NCI-H187 treated with DMSO at 0.1 percent for 48 hours (cell line): ENCODE data around the gene TRPM2.

Experiments used
- DNase-seq: peaks from one replicate; lab custom pipeline; 2025; lab: John Stamatoyannopoulos, UW

The TRPM2 gene

GRCh38 chr21:44431300-44431699 is 77.9 kb downstream of the TRPM2 start:
- DNase-seq, result no peak

DNA sequence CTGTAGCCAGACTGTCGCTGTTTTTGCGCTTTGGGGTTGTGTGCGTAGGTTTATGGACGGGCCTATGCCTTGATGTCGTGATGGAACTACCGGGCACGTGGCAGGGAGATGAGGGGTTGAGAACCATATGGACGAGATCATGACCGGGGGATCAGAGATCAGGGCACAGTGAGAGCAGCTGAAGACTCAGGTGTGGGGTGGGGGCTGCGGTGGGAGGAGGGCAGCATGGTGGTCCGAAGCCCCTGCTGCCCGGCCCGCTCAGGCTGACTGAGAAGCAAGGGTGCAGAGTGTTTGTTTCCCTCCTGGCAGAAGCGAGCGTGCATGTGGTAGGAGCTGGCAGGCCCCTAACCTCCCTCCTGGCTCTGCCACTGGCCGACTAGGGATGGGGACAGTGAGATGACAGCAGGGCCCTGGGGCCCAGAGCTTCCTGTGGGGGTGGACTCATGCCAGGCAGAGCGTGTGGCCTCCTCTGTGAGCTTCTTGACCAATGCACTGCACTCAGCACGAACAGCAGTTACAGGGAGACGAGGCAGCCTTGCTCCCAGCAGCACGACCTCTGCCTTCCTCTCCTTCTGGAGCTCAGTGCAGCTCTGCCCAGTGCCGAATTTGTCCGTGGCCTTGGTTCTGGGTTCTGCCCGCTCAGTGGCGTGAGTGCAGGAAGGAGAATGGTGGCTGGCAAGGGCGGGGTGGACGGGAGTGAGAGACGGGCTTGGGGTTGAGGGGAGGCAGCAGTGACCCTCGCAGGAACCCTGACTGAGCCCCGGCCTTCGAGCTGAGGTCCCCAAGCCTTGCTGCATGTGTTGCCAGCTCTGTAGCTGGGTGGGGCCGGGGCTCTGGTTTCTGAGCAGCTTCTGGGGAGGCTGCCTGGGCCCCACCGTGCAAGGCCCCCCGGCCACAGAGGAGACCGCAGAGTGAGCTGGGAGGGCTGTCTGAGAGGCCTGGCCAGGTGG is 79.7 kb downstream of the TRPM2 start:
- DNase-seq, result no peak

- no peak for DNase-seq
Observed at GRCh38 chr21:44433791-44434567, 80.6 kb downstream of the TRPM2 start.

DNA sequence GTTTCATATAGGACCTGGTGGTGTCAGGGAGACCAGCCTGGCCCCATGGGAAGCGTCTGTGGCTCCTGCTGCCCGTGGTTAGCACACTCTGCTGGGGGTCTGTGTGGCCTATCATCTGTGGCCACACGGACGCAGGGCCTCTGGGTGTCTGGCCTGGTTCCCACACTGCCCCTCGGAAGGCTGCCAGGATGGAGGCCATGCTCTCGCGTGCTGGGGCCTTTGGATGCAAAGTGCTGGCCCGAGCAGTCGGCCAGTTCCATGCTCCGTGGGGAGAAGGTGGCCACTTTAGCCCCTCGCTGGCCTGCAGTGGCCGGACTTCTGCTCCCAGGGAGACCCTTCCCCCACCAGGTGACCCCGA is 81.1 kb downstream of the TRPM2 start:
- DNase-seq, result no peak

GRCh38 chr21:44434936-44435635 is 81.7 kb downstream of the TRPM2 start:
- DNase-seq, result no peak

DNA sequence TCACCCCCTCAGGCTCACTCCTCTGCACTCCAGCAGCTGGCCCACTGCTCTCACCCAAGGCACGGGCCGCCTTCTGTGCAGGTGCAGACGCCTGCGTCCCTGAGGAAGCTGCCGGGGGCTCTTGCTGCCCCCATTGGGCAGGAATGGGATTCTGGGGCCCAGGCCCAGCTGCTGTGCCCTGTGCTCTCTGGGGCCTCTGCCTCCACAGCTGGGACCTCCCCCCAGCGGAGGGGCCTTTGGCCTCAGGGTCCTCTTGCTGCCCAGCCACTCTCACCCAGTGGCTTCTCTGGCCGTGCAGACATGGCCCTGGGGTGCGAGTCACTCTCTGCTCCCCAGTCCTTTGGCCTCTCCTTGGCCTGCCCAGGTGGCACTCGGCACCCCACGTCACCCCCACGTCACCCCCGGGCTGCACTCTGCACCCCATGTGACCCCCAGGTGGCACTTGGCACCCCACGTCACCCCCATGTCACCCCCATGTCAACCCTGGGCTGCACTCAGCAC is 82.7 kb downstream of the TRPM2 start:
- DNase-seq, result no peak

- DNase-seq, result no peak
Observed at GRCh38 chr21:44436958-44437357, 83.5 kb downstream of the TRPM2 start.

GRCh38 chr21:44437371-44437695 is 83.9 kb downstream of the TRPM2 start:
- no peak for DNase-seq

GRCh38 chr21:44437696-44438431 is 84.4 kb downstream of the TRPM2 start:
- no peak for DNase-seq

DNA sequence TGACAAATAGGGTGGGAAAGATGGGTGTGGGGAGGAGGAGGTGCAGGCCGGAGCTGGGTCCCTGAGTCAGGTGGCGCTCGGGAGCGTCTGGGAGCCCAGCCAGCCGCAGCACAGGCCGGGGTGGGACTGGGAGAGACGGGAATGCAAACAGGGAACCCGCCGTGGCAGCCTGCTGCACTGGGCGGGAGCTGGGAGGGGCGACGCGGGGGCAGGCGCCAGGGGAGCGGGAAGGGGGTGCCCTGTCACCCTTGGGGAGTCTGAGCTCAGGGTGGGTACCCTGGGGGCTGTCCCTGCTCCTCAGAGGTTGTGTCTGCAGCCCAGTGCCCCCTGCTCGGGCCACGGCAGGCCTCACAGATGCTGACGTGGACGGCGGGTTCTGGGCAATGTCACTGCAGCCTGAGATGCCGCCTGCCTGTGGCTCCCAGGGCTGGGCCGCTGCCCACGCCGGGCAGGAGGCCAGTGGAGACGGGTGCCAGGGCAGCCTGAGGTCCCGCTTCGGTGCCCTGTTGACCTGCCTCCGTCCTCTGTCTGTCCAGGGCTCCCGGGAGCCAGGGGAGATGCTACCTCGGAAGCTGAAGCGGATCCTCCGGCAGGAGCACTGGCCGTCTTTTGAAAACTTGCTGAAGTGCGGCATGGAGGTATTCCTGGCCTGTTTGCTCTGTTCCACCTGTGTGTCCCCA is 85.2 kb downstream of the TRPM2 start:
- no peak for DNase-seq

GRCh38 chr21:44439211-44439600 is 85.8 kb downstream of the TRPM2 start:
- DNase-seq, result no peak

- no peak for DNase-seq
Observed at GRCh38 chr21:44440241-44441040, 87.0 kb downstream of the TRPM2 start.

- no peak for DNase-seq
Observed at GRCh38 chr21:44441041-44441400, 87.6 kb downstream of the TRPM2 start.

- DNase-seq, result no peak
Observed at GRCh38 chr21:44441581-44442265, 88.3 kb downstream of the TRPM2 start.

DNA sequence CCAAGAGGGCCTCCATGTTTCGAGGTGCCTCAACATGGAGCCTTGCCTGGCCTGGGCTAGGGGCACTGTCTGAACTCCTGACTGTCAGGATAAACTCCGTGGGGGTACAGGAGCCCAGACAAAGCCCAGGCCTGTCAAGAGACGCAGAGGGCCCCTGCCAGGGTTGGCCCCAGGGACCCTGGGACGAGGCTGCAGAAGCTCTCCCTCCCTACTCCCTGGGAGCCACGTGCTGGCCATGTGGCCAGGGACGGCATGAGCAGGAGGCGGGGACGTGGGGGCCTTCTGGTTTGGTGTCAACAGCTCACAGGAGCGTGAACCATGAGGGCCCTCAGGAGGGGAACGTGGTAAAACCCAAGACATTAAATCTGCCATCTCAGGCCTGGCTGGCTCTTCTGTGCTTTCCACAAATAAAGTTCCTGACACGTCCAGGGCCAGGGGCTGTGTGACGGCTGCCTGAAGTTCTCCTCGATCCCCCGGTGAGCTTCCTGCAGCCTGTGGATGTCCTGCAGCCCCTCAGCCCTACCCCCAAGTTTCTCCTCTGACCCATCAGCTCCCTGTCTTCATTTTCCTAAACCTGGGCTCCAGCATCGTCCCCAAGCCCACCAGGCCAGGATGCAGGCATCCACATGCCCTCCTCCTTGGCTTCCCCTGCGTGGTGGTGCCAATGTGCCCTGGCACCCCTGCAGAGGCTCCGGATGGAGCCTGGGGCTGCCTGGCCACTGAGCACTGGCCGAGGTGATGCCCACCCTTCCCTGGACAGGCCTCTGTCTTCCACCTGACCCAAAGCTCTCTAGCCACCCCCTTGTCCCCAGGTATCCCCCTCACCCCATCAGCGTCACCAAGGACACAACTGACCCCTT is 89.1 kb downstream of the TRPM2 start:
- no peak for DNase-seq

- DNase-seq, result no peak
Observed at GRCh38 chr21:44443291-44443890, 90.0 kb downstream of the TRPM2 start.

- DNase-seq, result no peak
Observed at GRCh38 chr21:44443891-44444285, 90.5 kb downstream of the TRPM2 start.

DNA sequence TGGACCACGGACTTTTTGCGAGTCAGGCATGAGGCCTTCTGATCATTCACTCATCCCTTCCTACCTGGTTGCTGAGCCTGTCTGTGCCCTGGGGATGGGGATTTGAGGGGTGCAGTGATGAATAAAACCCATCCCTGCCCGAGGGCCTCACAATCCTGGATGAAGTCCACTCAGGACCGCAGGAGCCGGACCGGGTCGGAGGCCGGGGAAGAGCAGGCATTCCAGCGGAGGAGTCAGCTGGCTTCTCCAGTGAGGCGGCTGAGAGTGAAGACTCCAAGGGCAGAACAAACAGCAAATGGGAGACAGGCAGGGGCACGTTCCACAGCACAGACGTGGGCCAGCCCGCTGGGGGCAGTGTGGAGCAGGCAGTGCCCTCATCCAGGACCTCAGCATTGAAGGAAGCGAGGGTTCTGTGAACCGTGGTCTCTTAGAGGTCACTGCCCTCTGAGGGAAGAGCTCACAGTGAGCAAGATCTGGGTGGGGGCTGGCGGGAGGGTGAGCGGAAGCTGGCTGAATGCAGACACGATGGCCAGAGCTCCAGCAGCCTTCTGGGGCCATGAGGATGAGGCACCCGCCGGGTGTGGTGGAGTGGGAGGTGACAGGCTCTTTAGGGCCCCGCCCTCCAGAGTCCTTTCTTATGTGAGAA is 91.0 kb downstream of the TRPM2 start:
- DNase-seq, result no peak
